SK-N-SH treated with all-trans-retinoic acid at 6 μM for 48 hours (cell line): Measurements from ENCODE around the gene ANKRD29.

Source experiments
- BACH2 ChIP-seq: fragments of 250-450 bp; sonication (Bioruptor Pico); IDR thresholded peaks from 2 replicates; pipeline ENCODE4 v1.9.0; 2021; ENCODE audit warnings: mild to moderate bottlenecking, borderline replicate concordance
- CSDC2 ChIP-seq: fragments of 250-450 bp; sonication (Bioruptor Pico); IDR thresholded peaks from 2 replicates; pipeline ENCODE4 v1.5.0; 2020; ENCODE audit warnings: mild to moderate bottlenecking, moderate library complexity
- GLIS3 ChIP-seq: fragments of 250-450 bp; sonication (Bioruptor Pico); IDR thresholded peaks from 2 replicates; pipeline ENCODE4 v1.5.0; 2020; ENCODE audit warnings: mild to moderate bottlenecking, moderate library complexity
- OSR1 ChIP-seq: fragments of 250-450 bp; sonication (Bioruptor Pico); IDR thresholded peaks from 2 replicates; pipeline ENCODE4 v1.8.0; 2022; ENCODE audit warnings: moderate library complexity, mild to moderate bottlenecking, inconsistent platforms
- RARB ChIP-seq: fragments of 250-450 bp; sonication (Bioruptor Pico); IDR thresholded peaks from 2 replicates; pipeline ENCODE4 v1.8.0; 2021; ENCODE audit warnings: mild to moderate bottlenecking, moderate library complexity
- SNAI2 ChIP-seq: fragments of 250-450 bp; sonication (Bioruptor Pico); IDR thresholded peaks from 2 replicates; pipeline ENCODE4 v1.5.0; 2020; ENCODE audit warnings: mild to moderate bottlenecking, moderate library complexity
- TCF4 ChIP-seq: fragments of 250-450 bp; sonication (Bioruptor Pico); IDR thresholded peaks from 2 replicates; pipeline ENCODE4 v1.8.0; 2021; ENCODE audit warnings: mild to moderate bottlenecking, moderate library complexity, borderline replicate concordance
- TOX ChIP-seq: fragments of 250-450 bp; sonication (Bioruptor Pico); IDR thresholded peaks from 2 replicates; pipeline ENCODE4 v1.8.0; 2021; ENCODE audit warnings: mild to moderate bottlenecking, moderate library complexity, borderline replicate concordance
- ZFP3 ChIP-seq: fragments of 250-450 bp; sonication (Bioruptor Pico); IDR thresholded peaks from 2 replicates; pipeline ENCODE4 v1.5.0; 2020; ENCODE audit warnings: mild to moderate bottlenecking, moderate library complexity
- ZFP30 ChIP-seq: fragments of 450-650 bp; formaldehyde crosslinking; IDR thresholded peaks from 2 replicates; pipeline ENCODE4 v1.5.0; 2022; ENCODE audit warnings: mild to moderate bottlenecking, moderate library complexity
- ZNF565 ChIP-seq: fragments of 450-650 bp; formaldehyde crosslinking; conservative IDR thresholded peaks from 2 replicates; pipeline ENCODE4 v1.5.0; 2020; ENCODE audit warnings: low read depth, mild to moderate bottlenecking, moderate library complexity
- TF ChIP-seq, protein P1 (sequence below): fragments of 250-450 bp; sonication (Bioruptor Pico); IDR thresholded peaks from 2 replicates; pipeline ENCODE4 v1.8.0; 2020; ENCODE audit warnings: mild to moderate bottlenecking, moderate library complexity, borderline replicate concordance

DNA sequence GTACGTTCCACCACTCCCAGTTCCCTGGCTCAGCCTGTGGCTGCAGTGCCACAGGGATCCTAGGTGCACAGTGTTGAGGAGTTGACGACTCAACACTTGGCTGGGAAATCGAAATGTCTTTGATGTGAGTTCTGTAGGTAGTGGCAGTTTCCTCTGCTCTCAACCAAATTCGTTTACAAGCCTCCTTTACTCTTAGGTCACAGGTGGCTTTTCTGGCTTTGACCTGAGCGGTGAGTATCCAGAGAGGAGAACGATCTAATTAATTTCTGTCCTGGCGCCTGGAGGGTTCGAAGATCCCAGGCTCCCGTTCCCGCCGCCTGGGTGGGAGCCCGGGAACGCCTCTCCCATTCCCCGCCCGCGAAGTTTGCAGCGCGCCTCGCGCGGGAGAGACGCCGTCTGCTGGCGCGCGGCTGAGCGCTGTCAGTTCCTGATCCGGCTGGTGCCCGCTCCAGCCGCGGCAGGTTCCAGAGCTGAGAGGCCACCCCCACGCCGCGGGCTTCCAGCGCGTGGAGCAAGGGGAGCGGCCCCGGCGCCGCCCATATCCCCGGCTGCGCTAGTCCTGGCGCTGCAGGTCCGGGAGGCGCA is 26.4 kb upstream of the ANKRD29 start, which contains the start of gene LAMA3:
- TF ChIP-seq RARB (CRISPR knock-in tag): no peak
- no peak for TF ChIP-seq CSDC2 (CRISPR knock-in tag)
- TF ChIP-seq OSR1 (CRISPR knock-in tag): no peak
- TF ChIP-seq BACH2 (CRISPR knock-in tag): no peak
- TF ChIP-seq TCF4 (CRISPR knock-in tag): no peak
- TF ChIP-seq ZFP3 (CRISPR knock-in tag): no peak
- no peak for TF ChIP-seq ZFP30
- no peak for TF ChIP-seq SNAI2
- TF ChIP-seq, protein P1, sequence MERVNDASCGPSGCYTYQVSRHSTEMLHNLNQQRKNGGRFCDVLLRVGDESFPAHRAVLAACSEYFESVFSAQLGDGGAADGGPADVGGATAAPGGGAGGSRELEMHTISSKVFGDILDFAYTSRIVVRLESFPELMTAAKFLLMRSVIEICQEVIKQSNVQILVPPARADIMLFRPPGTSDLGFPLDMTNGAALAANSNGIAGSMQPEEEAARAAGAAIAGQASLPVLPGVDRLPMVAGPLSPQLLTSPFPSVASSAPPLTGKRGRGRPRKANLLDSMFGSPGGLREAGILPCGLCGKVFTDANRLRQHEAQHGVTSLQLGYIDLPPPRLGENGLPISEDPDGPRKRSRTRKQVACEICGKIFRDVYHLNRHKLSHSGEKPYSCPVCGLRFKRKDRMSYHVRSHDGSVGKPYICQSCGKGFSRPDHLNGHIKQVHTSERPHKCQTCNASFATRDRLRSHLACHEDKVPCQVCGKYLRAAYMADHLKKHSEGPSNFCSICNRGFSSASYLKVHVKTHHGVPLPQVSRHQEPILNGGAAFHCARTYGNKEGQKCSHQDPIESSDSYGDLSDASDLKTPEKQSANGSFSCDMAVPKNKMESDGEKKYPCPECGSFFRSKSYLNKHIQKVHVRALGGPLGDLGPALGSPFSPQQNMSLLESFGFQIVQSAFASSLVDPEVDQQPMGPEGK: no peak
- no peak for TF ChIP-seq TOX
- TF ChIP-seq ZNF565: no peak
- no peak for TF ChIP-seq GLIS3 (CRISPR knock-in tag)
